ENCODE measurements around the gene SLC4A1.

The SLC4A1 gene

DNA sequence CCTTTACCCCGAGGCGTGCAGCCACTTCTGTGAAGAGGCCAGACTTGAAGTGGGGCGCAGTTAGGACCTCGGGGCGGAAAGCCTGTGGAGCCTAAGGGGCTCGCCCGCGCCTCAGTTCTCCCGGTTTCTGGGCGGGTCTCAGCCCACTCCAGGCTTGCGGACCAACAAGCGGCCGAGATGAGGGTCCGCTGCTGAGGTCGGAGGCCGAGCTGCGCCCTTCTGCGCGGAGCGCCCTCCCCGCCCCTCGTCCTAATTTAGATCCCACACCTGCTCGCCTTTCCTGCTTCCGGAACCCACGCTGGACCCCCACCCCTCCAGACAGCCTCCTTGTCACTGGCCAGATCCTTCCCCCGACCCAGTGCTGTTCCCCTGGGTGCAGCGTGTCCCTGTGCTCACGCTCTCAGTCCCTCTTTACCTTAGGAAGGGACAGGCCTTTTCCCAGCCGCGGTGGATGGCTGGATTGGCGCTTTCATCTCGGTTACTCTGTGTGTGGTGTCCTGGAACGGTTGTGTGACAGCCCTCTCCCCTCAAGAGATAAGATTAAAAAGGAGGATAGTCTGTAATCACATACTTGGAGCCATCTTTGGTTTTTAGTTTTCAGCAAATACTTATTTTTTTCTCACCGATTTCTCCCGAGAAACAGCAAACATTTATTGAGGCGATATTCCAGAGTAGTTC is 67.3 kb downstream of the SLC4A1 start:
- peak overlapping the region; percentile 93 to 99 (median 98) for H3K27ac Mint-ChIP-seq
- peak overlapping the region; percentile 93 to 95 (median 94) for H3K4me3 Mint-ChIP-seq
- no peak for TF ChIP-seq CTCF (IDR thresholded peaks at IDR 0.05; ENCODE audit: unreplicated experiment in 3 of 3)
- no peaks in the 10 kb centered on the region for H3K27me3 Mint-ChIP-seq (ENCODE audit: low read depth)
- H3K36me3 Mint-ChIP-seq (ENCODE audit: low read depth): peaks cover 22% of the 10 kb centered on the region
- no peaks in the 10 kb centered on the region for H3K9me3 Mint-ChIP-seq
- H3K4me1 Mint-ChIP-seq: peaks cover 38% of the 10 kb centered on the region

DNA sequence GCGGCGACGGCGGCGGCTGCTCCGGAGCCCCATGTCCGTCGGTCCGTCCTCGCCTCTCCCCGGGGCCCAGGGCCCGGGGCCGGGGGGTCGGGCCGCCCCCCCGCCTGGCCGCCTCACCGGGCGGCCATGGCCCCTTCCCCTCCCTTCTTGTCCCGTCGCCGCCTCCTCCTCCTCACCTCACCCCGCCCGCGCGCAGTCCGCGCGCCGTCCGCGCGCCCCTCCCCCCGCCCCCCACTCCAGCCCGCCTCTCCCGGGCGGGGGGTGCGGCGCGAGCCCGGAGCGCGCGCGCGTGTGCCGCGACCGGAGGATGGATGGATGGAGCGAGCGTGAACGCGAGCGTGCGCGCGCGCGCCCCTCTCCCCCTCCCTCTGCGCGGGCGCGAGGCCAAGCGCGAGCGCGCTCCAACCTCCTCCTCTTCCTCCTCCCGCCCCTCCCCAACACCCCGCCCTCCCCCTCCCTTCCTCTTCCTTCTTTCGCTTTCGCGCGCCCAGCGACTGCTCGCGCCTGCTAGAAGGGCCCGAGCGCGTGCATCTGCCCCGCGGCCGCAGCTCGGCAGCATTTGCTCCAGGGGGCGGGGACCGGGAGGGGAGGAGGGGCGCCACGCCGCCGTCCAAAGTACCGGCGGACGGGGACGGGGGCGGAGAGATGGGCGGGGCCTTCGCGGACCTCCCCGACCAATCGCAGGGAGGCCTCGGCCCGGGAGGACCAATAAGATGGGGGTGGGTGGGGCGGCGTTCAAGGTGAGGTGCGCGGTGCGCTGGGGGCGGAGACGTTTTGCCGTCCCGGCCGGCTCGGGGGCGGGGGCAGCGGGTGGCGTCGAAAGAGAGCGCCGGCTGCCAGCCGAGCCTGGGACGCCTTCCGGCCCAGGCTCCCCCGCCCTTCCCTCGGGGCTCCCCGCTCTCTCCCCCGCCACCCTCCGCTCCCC is 68.1 kb downstream of the SLC4A1 start, which contains the start of gene ATXN7L3:
TSS of gene ATXN7L3 (minus strand) at position 332 of the 925 bp plus-strand sequence. CDS start 1,814 bp downstream, outside the sequence.
- H3K36me3 Mint-ChIP-seq (ENCODE audit: low read depth): peaks cover 30% of the 10 kb centered on the region
- H3K27me3 Mint-ChIP-seq (ENCODE audit: low read depth): no peaks in the 10 kb centered on the region
- H3K4me3 Mint-ChIP-seq: peak within 1 kb of the TSS; percentile 93 to 95 (median 94)
- TF ChIP-seq CTCF (IDR thresholded peaks at IDR 0.05; ENCODE audit: unreplicated experiment in 3 of 3): no peak
- H3K27ac Mint-ChIP-seq: peak within 1 kb of the TSS; percentile 93 to 99 (median 98)
- H3K9me3 Mint-ChIP-seq: no peaks in the 10 kb centered on the region
- H3K4me1 Mint-ChIP-seq: peaks cover 38% of the 10 kb centered on the region

GRCh38 chr17:44198721-44199552 is 69.0 kb downstream of the SLC4A1 start:
- TF ChIP-seq CTCF (IDR thresholded peaks at IDR 0.05; ENCODE audit: unreplicated experiment in 3 of 3): no peak
- Mint-ChIP-seq H3K27ac (peak overlapping the region; percentile 93 to 98 (median 97)), H3K9me3 (no peaks in the 10 kb centered on the region), H3K4me1 (peaks cover 35% of the 10 kb centered on the region), H3K36me3 (ENCODE audit: low read depth) (peaks cover 36% of the 10 kb centered on the region), H3K27me3 (ENCODE audit: low read depth) (no peaks in the 10 kb centered on the region), H3K4me3 (peak overlapping the region; percentile 84 to 91 (median 89))

All from nephron (organoid).